SHP77 treated with DMSO at 0.1 percent for 48 hours (cell line): ENCODE data around the gene NDUFS7.

Experiments used
- DNase-seq: peaks from one replicate; lab custom pipeline; 2025; lab: John Stamatoyannopoulos, UW

The NDUFS7 gene

GRCh38 chr19:1386945-1387683 lies 3.4 kb downstream of the NDUFS7 start:
- DNase-seq = no peak

- DNase-seq = no peak
These were observed 4.3 kb downstream of the NDUFS7 start for GRCh38 chr19:1387684-1388636.

GRCh38 chr19:1388637-1389026 lies 4.9 kb downstream of the NDUFS7 start:
- no peak for DNase-seq

GRCh38 chr19:1389033-1389940 lies 5.6 kb downstream of the NDUFS7 start:
- DNase-seq = no peak

DNA sequence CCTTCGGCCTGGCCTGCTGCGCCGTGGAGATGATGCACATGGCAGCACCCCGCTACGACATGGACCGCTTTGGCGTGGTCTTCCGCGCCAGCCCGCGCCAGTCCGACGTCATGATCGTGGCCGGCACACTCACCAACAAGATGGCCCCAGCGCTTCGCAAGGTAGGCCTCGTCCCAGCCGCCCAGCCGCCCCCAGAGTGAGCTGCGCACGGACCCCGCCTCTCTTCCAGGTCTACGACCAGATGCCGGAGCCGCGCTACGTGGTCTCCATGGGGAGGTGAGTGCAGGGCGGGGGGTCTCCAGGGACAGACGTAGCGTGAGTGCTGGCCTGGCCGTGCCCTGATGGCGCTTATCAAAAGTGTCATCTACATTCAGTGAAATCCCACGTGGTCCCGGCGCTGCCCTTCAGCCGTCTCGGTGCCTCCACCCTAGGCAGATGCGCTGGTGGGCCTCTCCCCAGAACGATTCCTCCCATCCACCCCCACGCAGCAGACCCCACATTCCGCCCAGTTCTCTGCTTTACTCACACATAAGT lies 7.2 kb downstream of the NDUFS7 start:
- no peak for DNase-seq

- DNase-seq = no peak
These were observed 8.7 kb downstream of the NDUFS7 start for GRCh38 chr19:1392407-1392806.

GRCh38 chr19:1392939-1393530 lies 9.3 kb downstream of the NDUFS7 start:
- no peak for DNase-seq

DNA sequence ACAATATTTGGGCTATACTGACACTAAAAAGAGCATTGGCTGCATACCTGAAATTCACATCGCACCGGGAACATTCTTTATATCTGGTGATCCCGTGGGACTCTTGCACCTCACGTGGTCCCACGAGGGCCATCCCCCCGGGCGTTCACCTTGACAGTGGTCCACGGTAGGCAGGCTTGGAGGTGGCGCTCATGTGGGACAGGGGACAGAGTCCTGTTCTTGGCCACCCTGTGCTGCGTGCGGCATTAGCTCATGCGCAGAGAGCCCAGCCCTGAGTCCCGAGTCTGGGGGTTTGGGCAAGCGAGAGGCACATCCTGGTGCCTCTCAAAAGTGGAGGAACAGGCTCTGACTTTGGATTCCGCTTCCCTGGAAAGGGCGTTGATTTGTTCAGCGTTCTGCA lies 10.1 kb downstream of the NDUFS7 start:
- DNase-seq = no peak

DNA sequence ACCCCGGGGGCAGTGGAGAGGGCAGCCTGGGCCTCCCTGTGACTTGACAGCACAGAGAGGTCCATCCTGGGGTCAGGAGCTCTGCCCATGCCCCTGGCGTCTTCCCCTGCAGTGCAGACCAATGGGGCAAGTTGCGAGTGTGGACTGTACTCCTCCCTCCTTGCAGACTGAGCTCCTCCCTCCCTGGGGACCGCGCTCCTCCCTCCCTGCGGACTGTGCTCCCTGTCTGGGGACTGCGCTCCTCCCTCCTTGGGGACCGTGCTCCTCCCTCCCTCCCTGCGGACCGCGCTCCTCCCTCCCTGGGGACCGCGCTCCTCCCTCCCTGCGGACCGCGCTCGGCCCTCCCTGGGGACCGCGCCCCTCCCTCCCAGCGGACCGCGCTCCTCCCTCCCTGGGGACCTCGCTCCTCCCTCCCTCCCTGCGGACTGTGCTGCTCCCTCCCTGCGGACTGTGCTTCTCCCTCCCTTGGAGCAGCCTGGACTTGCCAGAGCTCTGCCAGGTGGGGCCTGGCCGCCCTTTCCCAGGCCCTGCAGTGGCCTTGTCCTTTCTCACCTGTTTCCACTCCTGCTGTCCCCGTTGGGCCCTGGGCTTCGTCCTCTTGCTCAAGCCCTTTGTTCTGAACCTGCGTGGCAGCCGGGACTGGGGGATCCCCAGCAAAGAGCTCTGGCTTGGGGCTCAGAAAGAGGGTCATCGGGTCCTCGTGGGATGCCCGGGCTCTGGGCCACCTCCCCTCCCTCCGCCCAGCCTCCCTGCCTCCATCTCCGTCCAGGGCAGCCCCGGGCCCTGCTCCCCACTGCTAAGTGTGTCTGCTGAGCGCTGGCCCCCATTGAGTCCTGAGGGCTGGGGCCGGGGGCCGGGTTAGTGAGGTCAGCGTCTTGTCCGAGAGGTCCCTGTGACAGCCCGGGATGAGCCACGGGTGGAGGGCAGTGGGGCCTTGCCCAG lies 10.8 kb downstream of the NDUFS7 start:
- no peak for DNase-seq

- no peak for DNase-seq
These were observed 11.7 kb downstream of the NDUFS7 start for GRCh38 chr19:1395194-1396018.

GRCh38 chr19:1396019-1396767 lies 12.5 kb downstream of the NDUFS7 start:
- no peak for DNase-seq

GRCh38 chr19:1396768-1397679 lies 13.3 kb downstream of the NDUFS7 start:
- no peak for DNase-seq

DNA sequence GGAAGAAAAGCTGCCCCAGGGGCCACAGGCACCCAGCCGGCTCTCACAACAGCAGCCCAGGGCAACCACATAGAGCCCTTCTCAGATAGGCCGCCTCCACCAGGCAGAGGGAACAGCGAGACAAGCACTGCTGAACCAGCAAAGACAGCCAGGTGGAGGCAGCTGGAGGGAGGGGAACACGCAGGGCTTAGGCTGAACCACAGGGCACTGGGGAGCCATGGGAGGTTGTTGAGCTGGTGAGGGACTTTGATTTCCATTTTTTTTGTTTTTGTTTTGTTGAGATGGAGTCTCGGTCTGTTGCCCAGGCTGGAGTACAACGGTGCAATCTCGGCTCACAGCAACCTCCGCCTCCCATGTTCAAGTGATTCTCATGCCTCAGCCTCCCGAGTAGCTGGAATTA lies 14.1 kb downstream of the NDUFS7 start:
- no peak for DNase-seq

- DNase-seq = no peak
These were observed 15.4 kb downstream of the NDUFS7 start for GRCh38 chr19:1399079-1399478.

GRCh38 chr19:1399745-1400144 lies 16.0 kb downstream of the NDUFS7 start:
- DNase-seq = no peak

- DNase-seq = peak; percentile 6
These were observed 16.8 kb downstream of the NDUFS7 start for GRCh38 chr19:1400281-1401137.
